ENCODE measurements around the gene ME1.
"Not testable (repeated sequence)": the region's sequence is repeated elsewhere in the genome, so short reads cannot be mapped to it uniquely, and the experiment has no call there.

Gene ME1

DNA sequence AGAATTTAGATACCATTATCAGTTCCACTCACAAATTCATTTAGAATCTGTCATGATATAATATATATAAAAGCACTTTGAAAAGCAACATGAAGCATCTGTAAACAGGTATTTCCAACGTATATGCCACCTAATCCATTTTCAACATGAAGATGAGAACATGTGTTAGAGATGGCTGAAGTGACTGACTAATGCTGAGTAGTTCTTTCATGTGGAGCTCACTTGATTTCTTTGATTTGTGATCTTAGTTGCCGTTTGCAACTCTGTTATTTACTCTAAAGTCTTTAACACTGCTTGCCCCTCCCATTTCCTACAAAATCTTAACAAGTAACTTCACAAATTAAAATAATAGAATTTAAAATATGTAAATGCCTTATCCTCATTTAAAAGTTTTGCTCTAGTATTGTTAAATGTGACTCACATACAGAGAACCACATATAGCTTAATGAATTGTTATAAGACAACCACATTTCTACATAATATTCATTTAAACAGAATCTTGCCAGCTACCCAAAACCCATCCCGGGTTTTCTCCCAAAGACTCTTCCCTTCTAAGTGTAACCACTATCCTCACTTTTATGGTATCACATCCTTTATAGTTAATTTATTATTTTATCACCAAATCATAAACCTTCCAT lies 78.3 kb downstream of the ME1 start:
- no peak overlapping the region for H3K4me3 ChIP-seq (ENCODE audit: low read depth, low read length)
- no peak for TF ChIP-seq MYC (IDR thresholded peaks at IDR 0.05; ENCODE audit: low read depth, low read length)
- TF ChIP-seq MAX (IDR thresholded peaks at IDR 0.05; ENCODE audit: low read depth, low read length): no peak
- no peak for DNase-seq (ENCODE audit: low read depth)

DNA sequence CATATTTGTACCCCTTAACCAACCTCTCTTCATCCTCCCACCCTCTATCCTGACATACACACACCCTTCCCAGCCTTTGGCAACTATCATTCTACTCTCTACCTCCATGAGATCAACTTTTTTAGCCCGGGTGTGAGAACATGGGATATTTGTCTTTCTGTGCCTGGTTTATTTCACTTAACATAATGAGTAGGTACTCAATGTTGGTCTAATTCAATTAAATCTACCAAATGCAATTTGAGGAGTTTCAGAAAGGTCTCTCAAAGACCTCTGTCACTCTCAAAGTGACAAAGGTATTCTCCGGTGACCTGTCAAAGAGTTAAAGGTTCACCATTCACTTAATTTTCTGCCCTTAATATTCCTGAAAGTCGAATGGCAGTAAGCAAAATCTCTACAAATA lies 87.7 kb downstream of the ME1 start:
- no peak overlapping the region for H3K4me3 ChIP-seq (ENCODE audit: low read depth, low read length)
- TF ChIP-seq POLR2A (IDR thresholded peaks at IDR 0.05; ENCODE audit: extremely low read depth, insufficient read length): no peak
- TF ChIP-seq CTCF (IDR thresholded peaks at IDR 0.05; ENCODE audit: low read depth, low read length): no peak
- no peak for TF ChIP-seq MYC (IDR thresholded peaks at IDR 0.05; ENCODE audit: low read depth, low read length)
- TF ChIP-seq MAX (IDR thresholded peaks at IDR 0.05; ENCODE audit: low read depth, low read length): no peak
- no peak for DNase-seq (ENCODE audit: low read depth)

GRCh38 chr6:83341765-83342164 lies 89.1 kb downstream of the ME1 start:
- no peak overlapping the region for H3K4me3 ChIP-seq (ENCODE audit: low read depth, low read length)
- DNase-seq (ENCODE audit: low read depth): no peak
- TF ChIP-seq POLR2A (IDR thresholded peaks at IDR 0.05; ENCODE audit: extremely low read depth, insufficient read length) (no peak), MAX (IDR thresholded peaks at IDR 0.05; ENCODE audit: low read depth, low read length) (no peak), MYC (IDR thresholded peaks at IDR 0.05; ENCODE audit: low read depth, low read length) (no peak), CTCF (IDR thresholded peaks at IDR 0.05; ENCODE audit: low read depth, low read length) (no peak)

DNA sequence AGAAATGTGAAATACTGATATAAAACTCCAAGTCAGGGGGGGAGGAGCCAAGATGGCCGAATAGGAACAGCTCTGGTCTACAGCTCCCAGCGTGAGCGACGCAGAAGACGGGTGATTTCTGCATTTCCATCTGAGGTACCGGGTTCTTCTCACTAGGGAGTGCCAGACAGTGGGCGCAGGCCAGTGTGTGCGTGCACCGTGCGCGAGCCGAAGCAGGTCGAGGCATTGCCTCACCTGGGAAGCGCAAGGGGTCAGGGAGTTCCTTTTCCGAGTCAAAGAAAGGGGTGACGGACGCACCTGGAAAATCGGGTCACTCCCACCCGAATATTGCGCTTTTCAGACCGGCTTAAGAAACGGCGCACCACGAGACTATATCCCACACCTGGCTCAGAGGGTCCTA lies 96.9 kb downstream of the ME1 start:
- not testable (repeated sequence) for H3K4me3 ChIP-seq (ENCODE audit: low read depth, low read length); DNase-seq (ENCODE audit: low read depth)

GRCh38 chr6:83333500-83333899 lies 97.4 kb downstream of the ME1 start:
- no peak for DNase-seq (ENCODE audit: low read depth)
- H3K4me3 ChIP-seq (ENCODE audit: low read depth, low read length): no peak overlapping the region
- TF ChIP-seq MYC (IDR thresholded peaks at IDR 0.05; ENCODE audit: low read depth, low read length): no peak
- no peak for TF ChIP-seq MAX (IDR thresholded peaks at IDR 0.05; ENCODE audit: low read depth, low read length)
- TF ChIP-seq POLR2A (IDR thresholded peaks at IDR 0.05; ENCODE audit: extremely low read depth, insufficient read length): no peak
- TF ChIP-seq CTCF (IDR thresholded peaks at IDR 0.05; ENCODE audit: low read depth, low read length): no peak

DNA sequence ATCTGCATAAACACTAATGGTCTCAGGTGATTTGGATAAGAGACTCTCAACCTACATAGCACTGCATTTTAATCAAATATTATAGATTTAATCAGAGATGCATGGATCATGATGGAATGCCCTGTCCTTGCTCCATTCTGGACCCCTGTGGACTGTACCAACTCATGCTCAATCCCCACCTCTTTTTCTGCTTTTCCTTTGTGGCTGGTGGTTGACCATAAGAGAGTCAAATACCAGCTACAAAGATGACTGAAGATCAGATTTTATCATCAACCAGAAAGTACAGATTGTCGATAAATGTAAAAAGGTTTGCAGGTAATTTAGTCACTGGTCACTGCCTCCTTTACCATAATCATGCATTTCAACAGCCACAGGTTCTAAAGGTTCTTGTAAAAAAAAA lies 116.2 kb downstream of the ME1 start:
- H3K4me3 ChIP-seq (ENCODE audit: low read depth, low read length): no peak overlapping the region
- TF ChIP-seq MYC (IDR thresholded peaks at IDR 0.05; ENCODE audit: low read depth, low read length): no peak
- TF ChIP-seq MAX (IDR thresholded peaks at IDR 0.05; ENCODE audit: low read depth, low read length): no peak
- no peak for TF ChIP-seq POLR2A (IDR thresholded peaks at IDR 0.05; ENCODE audit: extremely low read depth, insufficient read length)
- no peak for DNase-seq (ENCODE audit: low read depth)

DNA sequence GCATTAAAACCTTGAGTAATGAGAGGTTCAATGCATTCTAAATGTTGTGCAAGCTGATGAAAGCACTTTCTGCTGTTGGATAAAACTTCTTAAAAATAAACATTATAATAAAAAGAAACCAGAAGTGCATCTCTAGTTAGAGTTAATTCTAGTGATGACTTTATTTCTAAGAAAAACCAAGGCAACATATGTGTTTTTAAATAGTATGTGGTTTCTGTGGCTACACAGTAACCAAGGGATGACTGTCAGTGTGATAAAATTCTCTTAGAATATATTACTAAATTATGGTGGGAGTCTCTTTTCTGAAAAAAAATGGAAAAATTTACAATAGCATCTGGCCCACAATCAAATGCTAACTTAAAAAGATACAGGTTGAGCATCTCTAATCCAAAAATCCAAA lies 117.0 kb downstream of the ME1 start:
- peak; percentile 2 for DNase-seq (ENCODE audit: low read depth)
- H3K4me3 ChIP-seq (ENCODE audit: low read depth, low read length): no peak overlapping the region
- TF ChIP-seq MYC (IDR thresholded peaks at IDR 0.05; ENCODE audit: low read depth, low read length): no peak
- no peak for TF ChIP-seq CTCF (IDR thresholded peaks at IDR 0.05; ENCODE audit: low read depth, low read length)
- no peak for TF ChIP-seq POLR2A (IDR thresholded peaks at IDR 0.05; ENCODE audit: extremely low read depth, insufficient read length)
- TF ChIP-seq MAX (IDR thresholded peaks at IDR 0.05; ENCODE audit: low read depth, low read length): no peak
